ENCODE results near the gene MYL2. TPM values are rescaled to one million over a fixed set of nuclear protein-coding genes. Genes with fewer than 3 reads are reported as not detected.

MYL2 gene
- total RNA-seq, 1 donor: not detected

GRCh38 chr12:110930348-110931314 is 10.3 kb upstream of the MYL2 start:
- no peak for DNase-seq (ENCODE audit: low read depth)
- H3K4me3 ChIP-seq (ENCODE audit: low read depth, low read length): no peak overlapping the region
- TF ChIP-seq CTCF (IDR thresholded peaks at IDR 0.05; ENCODE audit: insufficient read depth, low read length): no peak

DNA sequence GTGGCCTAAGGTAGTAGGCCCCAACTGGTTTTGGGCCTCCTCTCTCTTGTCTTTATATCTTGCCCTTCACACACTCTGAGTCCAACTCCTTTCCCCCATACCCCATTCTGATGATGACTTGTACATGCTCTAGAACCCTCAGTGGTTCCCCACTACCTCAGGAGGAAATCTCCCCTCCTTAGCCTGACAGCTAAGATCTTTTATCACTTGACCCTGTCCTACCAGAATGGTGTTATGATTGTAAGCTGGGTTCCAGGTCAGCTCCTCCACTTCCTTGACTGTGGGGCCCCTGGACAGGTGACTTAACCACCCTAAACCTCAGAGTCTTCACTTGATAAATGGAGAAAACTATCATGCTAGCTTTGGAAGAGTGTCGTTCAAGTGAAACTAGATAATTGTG is 9.4 kb upstream of the MYL2 start:
- no peak for TF ChIP-seq CTCF (IDR thresholded peaks at IDR 0.05; ENCODE audit: insufficient read depth, low read length)
- H3K4me3 ChIP-seq (ENCODE audit: low read depth, low read length): no peak overlapping the region
- no peak for DNase-seq (ENCODE audit: low read depth)

DNA sequence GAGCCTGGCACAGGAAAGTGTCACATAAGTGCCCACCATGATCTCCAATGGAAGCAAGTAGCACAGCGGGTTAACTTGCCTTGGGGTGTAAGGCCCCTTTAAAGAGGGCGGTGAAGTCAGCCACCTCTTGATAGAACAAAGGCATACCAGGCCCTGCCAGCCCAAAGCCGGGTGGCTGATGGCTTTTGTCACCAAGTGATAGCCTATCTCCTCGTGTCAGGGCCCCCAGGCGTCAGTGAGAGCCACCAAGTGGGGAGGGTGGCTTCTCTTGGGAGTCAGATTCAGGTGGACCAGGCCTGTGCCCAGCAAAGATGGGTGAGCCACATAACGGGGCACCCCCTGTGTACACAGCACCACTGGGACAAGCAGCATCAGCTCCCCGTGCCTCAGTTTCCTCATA is 8.3 kb upstream of the MYL2 start:
- DNase-seq (ENCODE audit: low read depth): no peak
- no peak for TF ChIP-seq CTCF (IDR thresholded peaks at IDR 0.05; ENCODE audit: insufficient read depth, low read length)
- H3K4me3 ChIP-seq (ENCODE audit: low read depth, low read length): no peak overlapping the region

GRCh38 chr12:110927546-110927945 is 7.2 kb upstream of the MYL2 start:
- no peak overlapping the region for H3K4me3 ChIP-seq (ENCODE audit: low read depth, low read length)
- DNase-seq (ENCODE audit: low read depth): no peak
- TF ChIP-seq CTCF (IDR thresholded peaks at IDR 0.05; ENCODE audit: insufficient read depth, low read length): no peak

DNA sequence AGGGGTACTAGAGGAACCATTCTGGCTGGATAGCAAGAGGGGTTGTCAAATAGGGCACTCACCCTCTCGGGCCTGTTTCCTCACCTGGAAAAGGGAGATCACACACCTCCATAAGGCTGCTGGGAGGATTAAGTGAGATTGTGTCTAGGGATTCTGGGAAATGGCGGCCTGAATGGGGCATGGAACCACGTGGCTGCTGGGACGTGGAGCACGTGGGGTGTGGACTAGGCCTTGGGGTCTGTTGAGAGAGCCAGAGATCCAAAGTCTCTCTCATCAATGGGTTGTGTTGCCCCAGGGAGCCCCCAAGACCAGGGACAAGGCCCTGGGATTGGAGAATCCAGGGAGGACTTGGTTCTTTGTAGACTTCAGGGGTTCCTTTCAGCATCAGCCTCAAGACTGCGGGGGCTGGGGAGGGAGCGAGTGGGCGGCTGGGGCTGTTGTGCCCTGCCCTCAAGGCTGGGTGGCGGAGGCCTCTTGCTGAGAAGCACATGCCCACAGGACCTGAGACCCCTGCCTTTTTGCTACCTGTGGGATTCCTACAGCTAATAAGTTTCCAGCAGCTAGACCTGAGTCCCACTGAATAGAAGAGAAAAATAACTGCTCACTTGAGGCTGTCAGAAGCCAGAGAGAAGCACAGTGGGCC is 3.4 kb upstream of the MYL2 start:
- DNase-seq (ENCODE audit: low read depth): no peak
- no peak for TF ChIP-seq CTCF (IDR thresholded peaks at IDR 0.05; ENCODE audit: insufficient read depth, low read length)
- no peak overlapping the region for H3K4me3 ChIP-seq (ENCODE audit: low read depth, low read length)

GRCh38 chr12:110923192-110923591 is 2.8 kb upstream of the MYL2 start:
- TF ChIP-seq CTCF (IDR thresholded peaks at IDR 0.05; ENCODE audit: insufficient read depth, low read length): no peak
- no peak for DNase-seq (ENCODE audit: low read depth)
- H3K4me3 ChIP-seq (ENCODE audit: low read depth, low read length): no peak overlapping the region

Data from fibroblast of the aortic adventitia (primary cell).